ENCODE measurements around the gene TRIM28.
"Not testable (repeated sequence)": the region's sequence is repeated elsewhere in the genome, so short reads cannot be mapped to it uniquely, and the experiment has no call there.

TRIM28 gene

DNA sequence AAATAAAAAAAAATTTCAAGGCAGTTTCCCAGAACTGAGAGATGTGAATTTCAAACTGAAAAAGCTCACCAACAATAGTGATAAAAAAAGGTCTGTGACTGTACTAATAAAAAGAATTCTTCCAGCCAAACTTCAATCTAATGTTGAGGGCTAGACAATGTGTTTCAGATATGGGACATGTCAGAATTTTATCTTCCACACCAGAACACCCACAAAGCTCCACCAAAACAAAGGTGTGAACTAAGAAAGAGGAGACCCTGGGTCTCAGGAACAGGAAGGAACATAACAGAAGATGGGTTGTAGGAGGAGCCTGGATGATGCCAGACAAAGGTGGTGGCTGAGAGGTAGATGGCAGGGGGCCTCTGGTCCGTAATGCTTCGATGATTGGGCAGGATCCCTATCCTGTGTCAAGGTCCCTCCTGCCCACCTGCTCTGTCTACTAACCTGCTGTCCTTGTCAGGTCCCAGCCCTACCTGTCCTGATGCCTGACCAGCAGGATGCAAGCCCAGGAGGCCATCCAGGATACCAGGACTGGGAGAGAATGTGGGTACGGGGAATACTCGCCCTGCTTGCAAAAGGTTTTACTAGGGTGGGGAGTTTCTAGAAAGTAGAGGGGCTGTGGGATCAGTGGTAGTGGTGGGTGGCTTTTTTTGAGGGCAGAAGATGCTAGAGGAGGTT is 24.7 kb downstream of the TRIM28 start:
- no peak for TF ChIP-seq POLR2A (IDR thresholded peaks at IDR 0.05; ENCODE audit: low read length)
- TF ChIP-seq GATA1 (IDR thresholded peaks at IDR 0.05; ENCODE audit: low read depth, low read length), result no peak
- no peak for DNase-seq

GRCh38 chr19:58569191-58569942 is 25.5 kb downstream of the TRIM28 start:
- no peak for DNase-seq
- TF ChIP-seq GATA1 (IDR thresholded peaks at IDR 0.05; ENCODE audit: low read depth, low read length) (no peak), POLR2A (IDR thresholded peaks at IDR 0.05; ENCODE audit: low read length) (peak; percentile 28)

GRCh38 chr19:58569943-58570670 is 26.2 kb downstream of the TRIM28 start:
- TF ChIP-seq POLR2A (IDR thresholded peaks at IDR 0.05; ENCODE audit: low read length) (peak; percentile 21), GATA1 (IDR thresholded peaks at IDR 0.05; ENCODE audit: low read depth, low read length) (no peak)
- no peak for DNase-seq

DNA sequence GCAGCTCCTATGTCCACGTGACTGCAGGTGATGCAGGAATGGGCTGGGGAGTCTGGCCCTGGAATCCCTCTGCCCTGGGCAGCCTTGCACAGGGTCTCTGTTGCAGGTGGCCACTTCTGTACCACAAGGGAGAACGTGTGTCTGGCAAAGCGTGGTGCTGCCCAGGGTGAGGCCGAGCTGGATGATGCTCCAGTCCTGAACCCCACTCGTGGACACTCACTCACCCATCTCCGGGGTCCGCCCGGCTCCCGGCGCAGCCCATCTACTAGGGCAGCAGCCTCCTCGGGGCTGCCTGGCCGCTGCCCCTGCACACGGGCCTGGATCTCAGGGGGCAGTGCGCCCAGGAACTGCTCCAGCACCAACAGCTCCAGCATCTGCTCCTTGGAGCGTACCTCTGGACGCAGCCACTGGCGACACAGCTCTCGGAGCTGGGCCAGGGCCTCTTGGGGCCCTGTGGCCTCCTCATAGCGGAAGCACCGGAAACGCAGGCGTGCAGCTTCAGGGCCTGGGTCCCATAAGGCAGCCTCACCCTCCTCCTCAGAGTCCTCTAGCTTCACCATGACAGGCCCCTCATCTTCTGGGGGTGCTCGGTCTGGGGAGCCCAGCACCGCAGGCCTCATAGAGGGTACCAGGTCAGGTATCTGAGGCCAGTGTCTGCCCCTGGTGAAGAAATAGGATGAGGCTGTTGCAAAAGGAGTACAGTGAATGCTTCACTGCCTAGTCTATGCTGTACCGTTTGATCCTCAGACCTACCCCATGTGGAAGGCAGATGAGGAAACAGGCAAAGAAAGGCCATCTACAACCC is 27.1 kb downstream of the TRIM28 start:
- no peak for DNase-seq
- TF ChIP-seq POLR2A (IDR thresholded peaks at IDR 0.05; ENCODE audit: low read length), result no peak

DNA sequence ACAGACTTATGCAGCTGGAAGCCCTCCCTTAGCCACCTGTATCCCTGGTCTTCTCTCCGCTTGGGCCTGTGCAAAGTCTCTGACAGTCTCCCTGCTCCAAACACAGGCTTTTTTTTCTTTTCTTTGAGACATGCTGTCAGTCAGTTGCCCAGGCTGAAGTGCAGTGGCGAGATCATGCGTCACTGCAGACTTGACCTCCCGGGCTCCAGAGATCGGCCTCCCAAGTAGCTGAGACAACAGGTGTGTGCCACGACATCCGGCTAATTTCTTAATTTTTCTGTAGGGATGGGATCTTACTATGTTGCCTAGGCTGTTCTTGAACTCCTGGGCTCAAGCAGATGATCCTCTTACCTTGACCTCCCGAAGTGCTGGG is 27.7 kb downstream of the TRIM28 start:
- DNase-seq, result no peak
- no peak for TF ChIP-seq POLR2A (IDR thresholded peaks at IDR 0.05; ENCODE audit: low read length)
- TF ChIP-seq GATA1 (IDR thresholded peaks at IDR 0.05; ENCODE audit: low read depth, low read length), result no peak

- DNase-seq, result no peak
- TF ChIP-seq GATA1 (IDR thresholded peaks at IDR 0.05; ENCODE audit: low read depth, low read length) (no peak), POLR2A (IDR thresholded peaks at IDR 0.05; ENCODE audit: low read length) (no peak)
Observed at GRCh38 chr19:58572026-58572817, 28.4 kb downstream of the TRIM28 start.

- TF ChIP-seq GATA1 (IDR thresholded peaks at IDR 0.05; ENCODE audit: low read depth, low read length), result no peak
- peak; percentile 68 for TF ChIP-seq POLR2A (IDR thresholded peaks at IDR 0.05; ENCODE audit: low read length)
- DNase-seq, result no peak
Observed at GRCh38 chr19:58572818-58573657, 29.2 kb downstream of the TRIM28 start, which contains the start of gene MZF1. MZF1 (minus strand) TSS chr19:58573335; CDS start chr19:58571389, 1,946 bp downstream.

DNA sequence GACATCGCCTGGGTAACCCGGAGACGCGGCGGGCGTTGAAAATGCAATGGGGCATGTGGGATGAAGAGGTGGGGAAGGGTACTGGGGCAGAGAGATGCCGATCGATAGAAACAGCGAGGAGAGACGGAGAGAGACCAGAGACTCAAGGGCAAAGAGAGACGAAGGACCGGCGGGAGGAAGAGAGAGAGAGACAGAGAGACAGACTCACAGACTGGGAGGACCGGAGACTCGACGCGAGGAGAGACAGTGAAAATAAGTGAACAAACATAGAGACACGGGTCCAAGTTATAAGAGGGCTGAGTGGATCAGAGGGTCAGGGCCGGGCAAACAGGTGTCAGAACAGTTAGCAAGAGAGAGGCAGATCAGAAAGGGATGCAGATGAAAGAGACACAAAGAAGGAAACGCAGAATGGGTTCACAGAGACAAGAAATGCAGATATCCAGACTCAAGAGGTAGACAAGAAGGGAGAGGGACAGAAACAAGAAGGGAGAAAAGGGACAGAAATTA is 29.8 kb downstream of the TRIM28 start:
- no peak for DNase-seq
- TF ChIP-seq POLR2A (IDR thresholded peaks at IDR 0.05; ENCODE audit: low read length), result peak; percentile 59
- TF ChIP-seq GATA1 (IDR thresholded peaks at IDR 0.05; ENCODE audit: low read depth, low read length), result no peak

- DNase-seq, result no peak
- TF ChIP-seq POLR2A (IDR thresholded peaks at IDR 0.05; ENCODE audit: low read length), result peak; percentile 91
- TF ChIP-seq GATA1 (IDR thresholded peaks at IDR 0.05; ENCODE audit: low read depth, low read length), result no peak
Observed at GRCh38 chr19:58575183-58576041, 31.5 kb downstream of the TRIM28 start.

GRCh38 chr19:58577581-58577980 is 33.7 kb downstream of the TRIM28 start:
- not testable (repeated sequence) for DNase-seq

Measured in erythroblast (primary cell).